GM19043 (cell line): ENCODE data around the gene OSBPL3.
A peak's percentile ranks its signal among the peaks of the same experiment; 100 is the strongest.
"Not testable (repeated sequence)": the region's sequence is repeated elsewhere in the genome, so short reads cannot be mapped to it uniquely, and the experiment has no call there.

Experiments used
- ATAC-seq: cut with Tn5 transposase; IDR thresholded peaks from one replicate; pipeline ENCODE4 v1.9.1; 2021; ENCODE audit warnings: low read depth; ENCODE audit not compliant: unreplicated experiment

The OSBPL3 gene

GRCh38 chr7:24812305-24812945 lies 167.6 kb downstream of the OSBPL3 start:
- ATAC-seq = no peak

- ATAC-seq = no peak
Measured at GRCh38 chr7:24808518-24808917, 171.5 kb downstream of the OSBPL3 start.

GRCh38 chr7:24802300-24802699 lies 177.7 kb downstream of the OSBPL3 start:
- no peak for ATAC-seq

DNA sequence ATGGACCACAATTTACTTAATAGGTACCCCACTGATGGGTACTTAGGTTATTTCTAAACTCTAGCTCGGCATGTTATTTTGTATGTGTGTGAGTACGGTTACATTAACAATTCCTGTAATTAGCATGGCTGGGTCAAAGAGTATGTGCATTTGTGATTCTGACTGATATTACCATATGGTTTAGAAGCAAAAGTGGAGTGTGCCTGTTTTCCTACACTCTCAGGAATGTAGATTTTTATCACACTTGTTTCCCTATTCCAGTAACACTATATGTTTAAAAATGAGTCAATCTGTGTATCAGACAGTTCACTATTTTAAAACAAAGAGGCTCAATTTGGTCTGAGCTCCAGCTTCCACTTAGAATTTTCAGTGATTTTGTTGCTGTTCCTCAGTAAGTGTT lies 178.1 kb downstream of the OSBPL3 start:
- ATAC-seq = no peak

- ATAC-seq = no peak
Measured at GRCh38 chr7:24800667-24801066, 179.3 kb downstream of the OSBPL3 start.

GRCh38 chr7:24800073-24800472 lies 179.9 kb downstream of the OSBPL3 start:
- no peak for ATAC-seq

- ATAC-seq = no peak
Measured at GRCh38 chr7:24799506-24799905, 180.5 kb downstream of the OSBPL3 start.

GRCh38 chr7:24798261-24798660 lies 181.7 kb downstream of the OSBPL3 start:
- ATAC-seq = no peak

- no peak for ATAC-seq
Measured at GRCh38 chr7:24797270-24797669, 182.7 kb downstream of the OSBPL3 start.

DNA sequence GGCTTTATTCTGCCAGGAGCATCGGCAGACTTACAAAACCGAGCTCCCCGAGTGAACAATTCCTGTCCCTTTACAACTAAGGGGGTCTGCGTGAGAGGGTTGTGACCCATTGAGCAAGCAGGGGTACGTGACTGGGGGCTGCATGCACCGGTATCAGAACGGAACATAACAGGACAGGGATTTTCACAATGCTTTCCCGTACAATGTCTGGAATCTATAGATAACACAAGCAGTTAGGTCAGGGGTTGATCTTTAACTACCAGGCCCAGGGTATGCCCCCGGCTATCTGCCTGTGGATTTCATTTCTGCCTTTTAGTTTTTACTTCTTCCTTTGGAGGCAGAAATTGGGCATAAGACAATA lies 184.6 kb downstream of the OSBPL3 start:
- ATAC-seq = no peak

GRCh38 chr7:24794751-24795406 lies 185.1 kb downstream of the OSBPL3 start:
- not testable (repeated sequence) for ATAC-seq

DNA sequence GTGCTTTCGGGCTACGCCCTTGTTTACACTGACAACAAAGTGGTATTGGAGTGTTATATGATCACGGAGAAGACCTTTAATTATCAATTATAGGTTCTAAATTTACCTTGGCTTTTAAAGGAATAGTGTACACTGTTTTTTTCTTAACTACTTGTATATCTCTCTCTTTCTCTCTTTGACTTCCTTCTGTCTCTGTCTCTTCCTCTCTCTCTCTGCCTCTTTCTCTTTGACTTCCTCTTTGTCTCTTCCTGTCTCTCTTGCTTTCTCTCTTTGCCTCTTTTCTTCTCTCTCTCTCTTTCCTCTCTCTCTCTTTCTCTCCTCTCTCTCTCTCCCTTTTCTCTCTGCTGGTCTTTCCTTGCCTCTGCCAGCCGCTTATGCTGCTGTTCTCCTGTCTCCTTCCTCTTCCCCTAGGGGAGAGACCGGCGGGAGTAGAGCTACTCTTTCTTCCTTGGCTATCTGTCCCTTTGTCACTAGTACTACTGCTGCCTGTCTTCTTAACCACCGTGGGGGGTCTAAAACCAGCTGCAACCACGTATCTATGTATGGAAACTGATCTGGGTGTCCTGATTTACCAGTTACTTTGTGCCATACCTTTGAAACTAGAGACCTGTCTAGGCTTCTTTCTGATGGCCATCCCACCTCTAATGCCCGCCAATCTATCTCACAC lies 185.9 kb downstream of the OSBPL3 start:
- no peak for ATAC-seq

DNA sequence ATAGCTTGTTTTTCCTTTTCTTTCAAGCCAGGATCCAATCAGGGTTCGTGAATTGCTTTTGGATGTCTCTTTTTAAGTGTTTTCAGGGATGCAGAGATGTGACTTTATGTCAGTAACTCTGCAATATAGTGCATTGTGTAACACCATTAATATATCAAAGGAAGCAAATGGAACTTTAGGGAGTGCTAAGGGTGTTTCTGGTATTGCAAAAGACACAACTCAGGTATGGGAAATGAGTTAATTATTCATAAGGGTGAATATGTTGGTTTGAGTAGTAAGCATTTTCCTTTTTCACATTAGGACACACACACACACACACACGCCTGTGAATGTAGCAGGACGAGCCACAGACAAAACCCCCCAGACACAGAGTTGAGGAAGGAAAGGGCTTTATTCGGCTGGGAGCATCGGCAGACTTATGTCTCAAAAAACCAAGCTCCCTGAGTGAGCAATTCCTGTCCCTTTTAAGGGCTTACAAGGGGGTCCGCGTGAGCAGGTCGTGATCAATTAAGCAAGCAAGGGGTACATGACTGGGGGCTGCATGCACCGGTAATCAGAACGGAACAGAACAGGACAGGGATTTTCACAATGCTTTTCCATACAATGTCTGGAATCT lies 190.9 kb downstream of the OSBPL3 start:
- ATAC-seq = no peak

DNA sequence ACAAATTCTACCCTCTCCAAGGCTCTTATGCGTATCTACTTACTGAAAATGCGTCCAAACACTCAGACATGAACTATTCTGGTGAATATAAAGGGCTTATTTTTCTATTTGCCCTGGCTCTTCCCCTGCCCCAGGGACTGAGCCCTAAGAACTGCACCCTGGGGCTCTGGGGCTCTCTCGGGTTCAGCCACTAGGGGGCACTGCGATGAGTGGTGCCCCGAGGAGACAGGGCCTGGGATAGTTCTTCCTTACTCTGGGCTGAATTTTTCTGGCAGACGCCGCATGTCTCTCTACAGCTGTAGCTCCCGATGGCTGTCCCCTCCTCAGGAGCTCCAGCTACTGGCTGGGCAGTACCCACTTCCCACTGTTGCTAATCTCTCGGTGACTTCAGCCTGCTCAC lies 191.9 kb downstream of the OSBPL3 start:
- ATAC-seq = no peak

GRCh38 chr7:24786941-24787340 lies 193.0 kb downstream of the OSBPL3 start:
- no peak for ATAC-seq

DNA sequence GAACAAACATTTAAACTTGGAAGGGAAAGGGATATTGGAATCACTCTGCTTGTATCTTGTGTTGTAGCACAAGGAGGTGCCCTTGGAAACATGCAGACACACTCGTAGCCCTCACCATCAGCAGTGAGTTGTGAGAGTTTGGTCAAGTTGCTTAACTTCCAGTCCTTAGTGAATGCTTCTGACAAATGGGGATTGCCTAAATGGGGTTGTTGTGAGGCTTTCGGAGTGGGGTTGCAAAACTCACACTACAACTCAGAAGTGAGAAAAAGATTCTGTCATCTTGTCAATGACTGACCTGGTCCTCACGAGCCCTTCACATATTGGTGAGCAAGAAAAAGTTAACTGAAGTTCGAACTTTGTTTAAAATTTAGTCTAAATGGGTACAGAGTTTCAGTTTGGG lies 193.7 kb downstream of the OSBPL3 start:
- ATAC-seq = no peak

DNA sequence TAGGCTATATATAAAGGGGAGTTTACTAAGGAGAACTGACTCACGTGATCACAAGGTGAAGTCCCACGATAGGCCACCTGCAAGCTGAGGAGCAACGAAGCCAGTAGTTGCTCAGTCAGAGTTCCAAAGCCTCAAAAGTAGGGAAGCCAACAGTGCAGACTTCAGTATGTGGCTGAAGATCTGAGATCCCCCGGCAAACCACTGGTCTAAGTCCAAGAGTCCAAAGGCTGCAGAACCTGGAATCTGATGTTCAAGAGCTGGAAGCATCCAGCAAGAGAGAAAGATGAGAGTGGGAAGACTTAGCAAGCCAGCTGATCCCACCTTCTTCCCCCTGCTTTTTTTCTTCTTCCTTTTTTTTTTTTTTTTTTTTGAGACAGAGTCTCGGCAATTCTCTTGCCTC lies 195.7 kb downstream of the OSBPL3 start:
- no peak for ATAC-seq

DNA sequence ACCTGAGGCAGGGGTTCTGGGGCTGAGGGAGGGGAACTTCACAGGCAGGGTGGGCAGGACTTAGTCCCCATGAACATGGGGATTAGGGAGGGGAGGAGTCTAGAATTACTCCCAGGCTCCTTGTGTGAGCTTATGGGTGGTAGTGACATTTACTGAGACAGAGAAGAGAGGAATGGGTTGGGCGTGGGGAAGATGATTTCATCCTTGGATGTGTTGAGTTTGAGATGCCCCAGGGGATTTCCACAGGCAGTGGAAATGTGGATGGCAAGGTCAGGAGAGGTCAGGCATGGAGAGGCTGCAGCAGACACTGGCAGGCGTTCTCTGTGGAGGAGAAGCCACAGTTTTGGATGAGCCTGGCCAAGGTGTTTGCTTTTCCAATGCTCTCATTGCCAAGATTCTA lies 196.3 kb downstream of the OSBPL3 start:
- no peak for ATAC-seq

DNA sequence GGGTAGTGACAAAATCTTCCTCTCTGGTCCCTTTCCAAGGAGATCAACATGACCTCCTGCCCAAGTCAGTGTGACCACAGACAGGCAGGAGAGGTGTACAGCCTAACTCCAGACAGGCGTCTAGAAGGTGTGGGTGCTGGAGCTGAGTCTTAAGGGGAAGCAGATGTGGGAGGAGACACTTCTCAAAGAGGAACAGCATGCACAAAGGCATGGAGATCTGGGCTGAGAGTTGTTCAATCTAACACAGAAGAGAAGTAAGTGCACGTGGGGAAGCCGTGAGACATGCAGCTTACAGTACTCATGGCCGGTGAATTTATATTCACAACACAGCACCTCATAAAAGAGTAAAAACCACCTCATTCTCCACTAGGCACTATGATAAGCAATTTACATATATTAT lies 198.9 kb downstream of the OSBPL3 start:
- no peak for ATAC-seq

DNA sequence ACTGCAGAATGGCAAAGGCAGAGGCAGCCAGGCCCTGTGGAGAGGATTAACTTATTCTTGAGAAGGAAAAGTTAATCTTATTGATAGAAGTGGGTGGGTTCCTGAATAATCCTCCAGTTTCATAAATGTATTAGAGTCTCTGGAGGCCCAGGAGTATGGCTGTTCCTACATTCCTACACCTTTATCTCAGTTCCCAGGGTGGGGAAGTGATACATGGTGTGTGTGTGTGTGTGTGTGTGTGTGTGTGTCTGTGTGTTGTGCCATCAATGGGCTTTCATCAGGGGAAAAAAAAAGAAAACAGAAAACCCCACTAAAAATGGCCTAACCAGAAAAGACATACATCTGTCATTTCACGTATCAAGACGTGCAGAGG lies 200.7 kb downstream of the OSBPL3 start:
- ATAC-seq = no peak

GRCh38 chr7:24778543-24779282 lies 201.3 kb downstream of the OSBPL3 start:
- peak; percentile 57 for ATAC-seq
